HepG2 (cell line): ENCODE results near the gene TMCC1. TPM values are rescaled to one million over a fixed set of nuclear protein-coding genes. Genes with fewer than 3 reads are reported as not detected.
A peak's percentile ranks its signal among the peaks of the same experiment; 100 is the strongest.

Experiments
- MAFF ChIP-seq: IDR thresholded peaks from 2 replicates; pipeline ENCODE4 v1.6.1; 2011; ENCODE audit warnings: low read depth, low read length, improper control_type of control experiment
- NFRKB ChIP-seq: fragments of 450-650 bp; IDR thresholded peaks from 2 replicates; pipeline ENCODE4 v1.6.1; 2017
- NKX3-1 ChIP-seq: sonication (generic); formaldehyde crosslinking; IDR thresholded peaks from 2 replicates; pipeline ENCODE4 v1.5.0; 2020; ENCODE audit warnings: missing genetic modification reagents
- NR1H2 ChIP-seq: sonication (generic); formaldehyde crosslinking; IDR thresholded peaks from 2 replicates; pipeline ENCODE4 v1.8.1; 2022; ENCODE audit warnings: low read depth, missing genetic modification reagents, borderline replicate concordance
- RCOR2 ChIP-seq: IDR thresholded peaks from 2 replicates; pipeline ENCODE4 v1.6.1; 2016; ENCODE audit warnings: missing biosample characterization, missing genetic modification reagents
- SCMH1 ChIP-seq: sonication (generic); formaldehyde crosslinking; IDR thresholded peaks from 2 replicates; pipeline ENCODE4 v1.9.0; 2021; ENCODE audit warnings: missing genetic modification reagents, mild to moderate bottlenecking, borderline replicate concordance
- SP4 ChIP-seq: sonication (generic); formaldehyde crosslinking; IDR thresholded peaks from 2 replicates; pipeline ENCODE4 v1.8.1; 2023; ENCODE audit warnings: mild to moderate bottlenecking, missing genetic modification reagents
- SRF ChIP-seq: IDR thresholded peaks from 2 replicates; pipeline ENCODE4 v1.6.1; 2011; ENCODE audit warnings: mild to moderate bottlenecking, low read depth, low read length, moderate library complexity
- SSRP1 ChIP-seq: IDR thresholded peaks from 2 replicates; pipeline ENCODE4 v1.6.1; 2016; ENCODE audit warnings: control low read depth
- ZFX ChIP-seq: sonication (generic); formaldehyde crosslinking; IDR thresholded peaks from 2 replicates; pipeline ENCODE4 v1.4.0; 2020; ENCODE audit warnings: mild to moderate bottlenecking, low read depth, missing genetic modification reagents, moderate library complexity
- ZNF205 ChIP-seq: IDR thresholded peaks from 2 replicates; pipeline ENCODE4 v1.6.1; 2018; ENCODE audit warnings: missing biosample characterization, missing genetic modification reagents
- ZNF749 ChIP-seq: sonication (generic); formaldehyde crosslinking; IDR thresholded peaks from 2 replicates; pipeline ENCODE4 v1.8.0; 2022; ENCODE audit warnings: mild to moderate bottlenecking, missing genetic modification reagents, moderate library complexity, borderline replicate concordance
- polyA plus RNA-seq, 8 experiments: library from polyadenylated mRNA; depleted of rRNA in 3 of 8; stranded (reverse) in 7 of 8; unstranded in 1 of 8; fragments of >200 nt; fragmentation: Illumina TruSeq in 4 of 8; extraction: Trizol in 4 of 8; gene quantifications; 2 replicates each; pipeline versions ENCODE4 v1.2.1 to v1.2.3, GENCODE V29; 2011 to 2016; ENCODE audit warnings: low read depth in 4 of 8, missing spikeins in 1 of 8, mixed read lengths in 1 of 8; ENCODE audit not compliant: insufficient read depth in 1 of 8
- total RNA-seq, 5 experiments: library from RNA; depleted of rRNA; stranded (reverse); fragments of >200 nt; fragmentation: Illumina TruSeq; extraction: Trizol; gene quantifications; 2 replicates each; pipeline ENCODE4 v1.2.3, GENCODE V29; 2016; ENCODE audit warnings: low read depth in 1 of 5
- TF ChIP-seq, protein P1 (sequence below): sonication (generic); formaldehyde crosslinking; IDR thresholded peaks from 2 replicates; pipeline ENCODE4 v1.4.0; 2020; ENCODE audit warnings: mild to moderate bottlenecking, missing genetic modification reagents
- TF ChIP-seq, protein P2 (sequence below): IDR thresholded peaks from 2 replicates; pipeline ENCODE4 v1.4.0; 2020; ENCODE audit warnings: mild to moderate bottlenecking, missing genetic modification reagents
- TF ChIP-seq, protein P3 (sequence below), 2 experiments: sonication (generic) in 1 of 2; formaldehyde crosslinking in 1 of 2; IDR thresholded peaks; 2 replicates each; pipeline versions ENCODE4 v1.4.0 to v1.6.1; 2016 to 2020; ENCODE audit warnings: borderline replicate concordance in 1 of 2, low read depth in 1 of 2, mild to moderate bottlenecking in 1 of 2, missing genetic modification reagents in 1 of 2
- TF ChIP-seq, protein P4 (sequence below): sonication (generic); formaldehyde crosslinking; IDR thresholded peaks from 2 replicates; pipeline ENCODE4 v1.5.1; 2020; ENCODE audit warnings: mild to moderate bottlenecking, moderate library complexity, missing genetic modification reagents
- TF ChIP-seq, protein P5 (sequence below): sonication (generic); formaldehyde crosslinking; IDR thresholded peaks from 2 replicates; pipeline ENCODE4 v1.8.0; 2022; ENCODE audit warnings: mild to moderate bottlenecking, missing genetic modification reagents, moderate library complexity

Gene TMCC1
- total and polyA plus RNA-seq, 2 of the 13 experiments (the other 11 are each of a cell fraction or from before 2014, with no cell fraction given): 12.1 to 264 TPM

DNA sequence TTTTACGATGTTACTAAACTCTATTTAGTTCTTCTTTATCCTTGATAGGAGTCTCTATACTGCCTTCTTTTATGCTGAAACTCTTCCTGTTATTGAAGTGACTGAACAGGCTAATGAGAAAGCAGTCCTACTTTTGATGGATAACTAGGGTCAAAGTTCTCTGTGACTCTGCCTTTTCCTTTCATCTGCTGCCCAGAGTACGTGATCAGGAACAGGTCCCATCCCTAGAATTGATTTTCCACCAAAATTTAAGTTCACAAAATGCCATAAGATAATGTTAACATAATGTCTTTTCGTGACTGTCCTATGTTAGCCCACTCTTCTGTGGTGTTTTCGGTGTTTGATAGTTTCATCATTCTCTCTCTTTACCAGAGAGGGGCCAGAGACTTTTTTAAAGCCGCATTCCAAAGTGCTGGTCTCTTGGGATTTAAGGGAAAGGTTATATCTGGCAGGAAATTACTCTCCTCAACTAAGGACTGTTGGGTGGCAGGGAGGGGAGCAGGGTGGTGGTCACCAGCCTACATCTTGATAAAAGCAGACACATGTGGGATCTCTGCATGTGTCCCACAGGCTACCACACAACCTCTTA, 236.8 kb downstream of the TMCC1 start (continued):
- TF ChIP-seq ZFX (CRISPR knock-in tag) (no peak), MAFF (no peak), RCOR2 (CRISPR knock-in tag) (peak; percentile 54; the same call in 1 of the 2 replicates), NKX3-1 (CRISPR knock-in tag) (0 out of 2 replicates have a peak, but pooled peaks have one; percentile 19), NFRKB (no peak), SSRP1 (CRISPR knock-in tag) (no peak), SCMH1 (CRISPR knock-in tag) (no peak), ZNF205 (0 out of 2 replicates have a peak, but pooled peaks have one; percentile 20), NR1H2 (no peak), ZNF749 (CRISPR knock-in tag) (no peak), SP4 (CRISPR knock-in tag) (no peak), SRF (no peak)
- TF ChIP-seq, protein P1, sequence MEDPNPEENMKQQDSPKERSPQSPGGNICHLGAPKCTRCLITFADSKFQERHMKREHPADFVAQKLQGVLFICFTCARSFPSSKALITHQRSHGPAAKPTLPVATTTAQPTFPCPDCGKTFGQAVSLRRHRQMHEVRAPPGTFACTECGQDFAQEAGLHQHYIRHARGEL (CRISPR knock-in tag): no peak
- TF ChIP-seq, protein P2, sequence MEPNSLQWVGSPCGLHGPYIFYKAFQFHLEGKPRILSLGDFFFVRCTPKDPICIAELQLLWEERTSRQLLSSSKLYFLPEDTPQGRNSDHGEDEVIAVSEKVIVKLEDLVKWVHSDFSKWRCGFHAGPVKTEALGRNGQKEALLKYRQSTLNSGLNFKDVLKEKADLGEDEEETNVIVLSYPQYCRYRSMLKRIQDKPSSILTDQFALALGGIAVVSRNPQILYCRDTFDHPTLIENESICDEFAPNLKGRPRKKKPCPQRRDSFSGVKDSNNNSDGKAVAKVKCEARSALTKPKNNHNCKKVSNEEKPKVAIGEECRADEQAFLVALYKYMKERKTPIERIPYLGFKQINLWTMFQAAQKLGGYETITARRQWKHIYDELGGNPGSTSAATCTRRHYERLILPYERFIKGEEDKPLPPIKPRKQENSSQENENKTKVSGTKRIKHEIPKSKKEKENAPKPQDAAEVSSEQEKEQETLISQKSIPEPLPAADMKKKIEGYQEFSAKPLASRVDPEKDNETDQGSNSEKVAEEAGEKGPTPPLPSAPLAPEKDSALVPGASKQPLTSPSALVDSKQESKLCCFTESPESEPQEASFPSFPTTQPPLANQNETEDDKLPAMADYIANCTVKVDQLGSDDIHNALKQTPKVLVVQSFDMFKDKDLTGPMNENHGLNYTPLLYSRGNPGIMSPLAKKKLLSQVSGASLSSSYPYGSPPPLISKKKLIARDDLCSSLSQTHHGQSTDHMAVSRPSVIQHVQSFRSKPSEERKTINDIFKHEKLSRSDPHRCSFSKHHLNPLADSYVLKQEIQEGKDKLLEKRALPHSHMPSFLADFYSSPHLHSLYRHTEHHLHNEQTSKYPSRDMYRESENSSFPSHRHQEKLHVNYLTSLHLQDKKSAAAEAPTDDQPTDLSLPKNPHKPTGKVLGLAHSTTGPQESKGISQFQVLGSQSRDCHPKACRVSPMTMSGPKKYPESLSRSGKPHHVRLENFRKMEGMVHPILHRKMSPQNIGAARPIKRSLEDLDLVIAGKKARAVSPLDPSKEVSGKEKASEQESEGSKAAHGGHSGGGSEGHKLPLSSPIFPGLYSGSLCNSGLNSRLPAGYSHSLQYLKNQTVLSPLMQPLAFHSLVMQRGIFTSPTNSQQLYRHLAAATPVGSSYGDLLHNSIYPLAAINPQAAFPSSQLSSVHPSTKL: peak; percentile 94
- TF ChIP-seq, protein P3, sequence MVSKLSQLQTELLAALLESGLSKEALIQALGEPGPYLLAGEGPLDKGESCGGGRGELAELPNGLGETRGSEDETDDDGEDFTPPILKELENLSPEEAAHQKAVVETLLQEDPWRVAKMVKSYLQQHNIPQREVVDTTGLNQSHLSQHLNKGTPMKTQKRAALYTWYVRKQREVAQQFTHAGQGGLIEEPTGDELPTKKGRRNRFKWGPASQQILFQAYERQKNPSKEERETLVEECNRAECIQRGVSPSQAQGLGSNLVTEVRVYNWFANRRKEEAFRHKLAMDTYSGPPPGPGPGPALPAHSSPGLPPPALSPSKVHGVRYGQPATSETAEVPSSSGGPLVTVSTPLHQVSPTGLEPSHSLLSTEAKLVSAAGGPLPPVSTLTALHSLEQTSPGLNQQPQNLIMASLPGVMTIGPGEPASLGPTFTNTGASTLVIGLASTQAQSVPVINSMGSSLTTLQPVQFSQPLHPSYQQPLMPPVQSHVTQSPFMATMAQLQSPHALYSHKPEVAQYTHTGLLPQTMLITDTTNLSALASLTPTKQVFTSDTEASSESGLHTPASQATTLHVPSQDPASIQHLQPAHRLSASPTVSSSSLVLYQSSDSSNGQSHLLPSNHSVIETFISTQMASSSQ (IDR thresholded peaks at IDR 0.05; ENCODE audit: low read depth): peak; percentile 65
- TF ChIP-seq, protein P3 (CRISPR knock-in tag; IDR thresholded peaks at IDR 0.05; ENCODE audit: borderline replicate concordance): no peak; the same call in 1 of the 2 replicates
- TF ChIP-seq, protein P4, sequence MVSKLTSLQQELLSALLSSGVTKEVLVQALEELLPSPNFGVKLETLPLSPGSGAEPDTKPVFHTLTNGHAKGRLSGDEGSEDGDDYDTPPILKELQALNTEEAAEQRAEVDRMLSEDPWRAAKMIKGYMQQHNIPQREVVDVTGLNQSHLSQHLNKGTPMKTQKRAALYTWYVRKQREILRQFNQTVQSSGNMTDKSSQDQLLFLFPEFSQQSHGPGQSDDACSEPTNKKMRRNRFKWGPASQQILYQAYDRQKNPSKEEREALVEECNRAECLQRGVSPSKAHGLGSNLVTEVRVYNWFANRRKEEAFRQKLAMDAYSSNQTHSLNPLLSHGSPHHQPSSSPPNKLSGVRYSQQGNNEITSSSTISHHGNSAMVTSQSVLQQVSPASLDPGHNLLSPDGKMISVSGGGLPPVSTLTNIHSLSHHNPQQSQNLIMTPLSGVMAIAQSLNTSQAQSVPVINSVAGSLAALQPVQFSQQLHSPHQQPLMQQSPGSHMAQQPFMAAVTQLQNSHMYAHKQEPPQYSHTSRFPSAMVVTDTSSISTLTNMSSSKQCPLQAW (CRISPR knock-in tag): 0 out of 2 replicates have a peak, but pooled peaks have one; percentile 23
- TF ChIP-seq, protein P5, sequence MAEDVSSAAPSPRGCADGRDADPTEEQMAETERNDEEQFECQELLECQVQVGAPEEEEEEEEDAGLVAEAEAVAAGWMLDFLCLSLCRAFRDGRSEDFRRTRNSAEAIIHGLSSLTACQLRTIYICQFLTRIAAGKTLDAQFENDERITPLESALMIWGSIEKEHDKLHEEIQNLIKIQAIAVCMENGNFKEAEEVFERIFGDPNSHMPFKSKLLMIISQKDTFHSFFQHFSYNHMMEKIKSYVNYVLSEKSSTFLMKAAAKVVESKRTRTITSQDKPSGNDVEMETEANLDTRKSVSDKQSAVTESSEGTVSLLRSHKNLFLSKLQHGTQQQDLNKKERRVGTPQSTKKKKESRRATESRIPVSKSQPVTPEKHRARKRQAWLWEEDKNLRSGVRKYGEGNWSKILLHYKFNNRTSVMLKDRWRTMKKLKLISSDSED (CRISPR knock-in tag): no peak
